Stomach (tissue), 4 donors: Measurements from ENCODE around the gene SLC26A2.

ENCODE experiments used
- EP300 ChIP-seq: sonication (generic); formaldehyde crosslinking; IDR thresholded peaks from one replicate; pipeline ENCODE4 v1.6.1; 2017; ENCODE audit warnings: antibody characterized with exemption
- POLR2A ChIP-seq, 4 donors: fragments of 450-650 bp; IDR thresholded peaks; one replicate each; pipeline ENCODE4 v1.6.1; 2016; ENCODE audit warnings: antibody characterized with exemption in 4 of 4, control low read depth in 2 of 4, mild to moderate bottlenecking in 1 of 4, moderate library complexity in 1 of 4
- POLR2AphosphoS5 ChIP-seq, 3 donors: sonication (generic); formaldehyde crosslinking; IDR thresholded peaks; one replicate each; pipeline ENCODE4 v1.6.1; 2016; ENCODE audit warnings: antibody characterized with exemption in 3 of 3
- TF ChIP-seq, protein P1 (sequence below), 7 experiments: fragments of 450-650 bp in 4 of 7; fragments of 200-600 bp in 3 of 7; sonication (generic) in 3 of 7; IDR thresholded peaks; one replicate each; pipeline ENCODE4 v1.5.1; 2016 to 2019; ENCODE audit warnings: antibody characterized with exemption in 7 of 7, control low read depth in 2 of 7, mild to moderate bottlenecking in 1 of 7

GRCh38 chr5:149921597-149921996 lies 39.0 kb upstream of the SLC26A2 start:
- TF ChIP-seq POLR2AphosphoS5 (IDR thresholded peaks at IDR 0.05) (no peak), POLR2A (IDR thresholded peaks at IDR 0.05) (no peak), EP300 (no peak)
- TF ChIP-seq, protein P1, sequence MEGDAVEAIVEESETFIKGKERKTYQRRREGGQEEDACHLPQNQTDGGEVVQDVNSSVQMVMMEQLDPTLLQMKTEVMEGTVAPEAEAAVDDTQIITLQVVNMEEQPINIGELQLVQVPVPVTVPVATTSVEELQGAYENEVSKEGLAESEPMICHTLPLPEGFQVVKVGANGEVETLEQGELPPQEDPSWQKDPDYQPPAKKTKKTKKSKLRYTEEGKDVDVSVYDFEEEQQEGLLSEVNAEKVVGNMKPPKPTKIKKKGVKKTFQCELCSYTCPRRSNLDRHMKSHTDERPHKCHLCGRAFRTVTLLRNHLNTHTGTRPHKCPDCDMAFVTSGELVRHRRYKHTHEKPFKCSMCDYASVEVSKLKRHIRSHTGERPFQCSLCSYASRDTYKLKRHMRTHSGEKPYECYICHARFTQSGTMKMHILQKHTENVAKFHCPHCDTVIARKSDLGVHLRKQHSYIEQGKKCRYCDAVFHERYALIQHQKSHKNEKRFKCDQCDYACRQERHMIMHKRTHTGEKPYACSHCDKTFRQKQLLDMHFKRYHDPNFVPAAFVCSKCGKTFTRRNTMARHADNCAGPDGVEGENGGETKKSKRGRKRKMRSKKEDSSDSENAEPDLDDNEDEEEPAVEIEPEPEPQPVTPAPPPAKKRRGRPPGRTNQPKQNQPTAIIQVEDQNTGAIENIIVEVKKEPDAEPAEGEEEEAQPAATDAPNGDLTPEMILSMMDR (IDR thresholded peaks at IDR 0.05), result no peak
